DOHH2 (cell line): ENCODE measurements around the gene GABRB1.

Experiments
- H3F3A ChIP-seq: fragments of 200-600 bp; sonication (generic), shearing (Covaris generic); 2 replicates; pipeline ENCODE4 v1.6.0; 2016; ENCODE audit warnings: antibody characterized with exemption, mild to moderate bottlenecking; ENCODE audit not compliant: control insufficient read depth, insufficient read depth
- H3K27ac ChIP-seq: fragments of 200-600 bp; sonication (generic); 2 replicates; pipeline ENCODE4 v1.5.1; 2014; ENCODE audit warnings: low read depth, mild to moderate bottlenecking, low read length, moderate library complexity
- H3K27me3 ChIP-seq: fragments of 200-600 bp; sonication (generic); 2 replicates; pipeline ENCODE4 v1.6.1; 2014; ENCODE audit warnings: mild to moderate bottlenecking, low read length, mixed read lengths; ENCODE audit not compliant: control insufficient read depth
- H3K36me3 ChIP-seq: fragments of 200-600 bp; sonication (generic); 2 replicates; pipeline ENCODE4 v1.6.1; 2014; ENCODE audit warnings: mild to moderate bottlenecking, low read length, moderate library complexity, mixed read lengths; ENCODE audit not compliant: control insufficient read depth
- H3K4me1 ChIP-seq: fragments of 200-600 bp; sonication (generic); 2 replicates; pipeline ENCODE4 v1.6.1; 2014; ENCODE audit warnings: mild to moderate bottlenecking, low read length, mixed read lengths; ENCODE audit not compliant: control insufficient read depth
- H3K4me2 ChIP-seq: fragments of 200-600 bp; sonication (generic); 2 replicates; pipeline ENCODE4 v1.6.0; 2014; ENCODE audit warnings: mild to moderate bottlenecking, low read length, moderate library complexity
- H3K4me3 ChIP-seq: fragments of 200-600 bp; sonication (generic); 2 replicates; pipeline ENCODE4 v1.5.1; 2014; ENCODE audit warnings: mild to moderate bottlenecking, low read length, mixed read lengths
- H3K79me2 ChIP-seq: fragments of 200-600 bp; sonication (generic); 2 replicates; pipeline ENCODE4 v1.6.1; 2014; ENCODE audit warnings: mild to moderate bottlenecking, low read length, mixed read lengths; ENCODE audit not compliant: control insufficient read depth
- H3K9me2 ChIP-seq: fragments of 200-600 bp; sonication (generic); replicated peaks from 2 replicates; pipeline ENCODE4 v1.6.1; 2014; ENCODE audit warnings: mild to moderate bottlenecking, low read length, mixed read lengths; ENCODE audit not compliant: control insufficient read depth
- H3K9me3 ChIP-seq: fragments of 200-600 bp; sonication (generic); 2 replicates; pipeline ENCODE4 v1.6.1; 2014; ENCODE audit warnings: antibody characterized with exemption, low read length, mixed read lengths; ENCODE audit not compliant: control insufficient read depth, insufficient read depth
- H4K20me1 ChIP-seq: fragments of 200-600 bp; sonication (generic); 2 replicates; pipeline ENCODE4 v1.6.0; 2014; ENCODE audit warnings: low read depth, mild to moderate bottlenecking, antibody characterized with exemption, low read length, moderate library complexity; ENCODE audit not compliant: control insufficient read depth, insufficient read depth
- EZH2phosphoT487 ChIP-seq: fragments of 200-600 bp; sonication (generic); IDR thresholded peaks from 2 replicates; pipeline ENCODE4 v1.6.1; 2017; ENCODE audit warnings: borderline replicate concordance, mild to moderate bottlenecking, antibody characterized with exemption, low read length, moderate library complexity, mixed read lengths
- TF ChIP-seq, protein P1 (sequence below): fragments of 200-600 bp; sonication (generic); IDR thresholded peaks from one replicate; pipeline ENCODE4 v1.5.1; 2014; ENCODE audit warnings: antibody characterized with exemption, mild to moderate bottlenecking, low read depth, low read length; ENCODE audit not compliant: poor library complexity, severe bottlenecking

GABRB1 gene

DNA sequence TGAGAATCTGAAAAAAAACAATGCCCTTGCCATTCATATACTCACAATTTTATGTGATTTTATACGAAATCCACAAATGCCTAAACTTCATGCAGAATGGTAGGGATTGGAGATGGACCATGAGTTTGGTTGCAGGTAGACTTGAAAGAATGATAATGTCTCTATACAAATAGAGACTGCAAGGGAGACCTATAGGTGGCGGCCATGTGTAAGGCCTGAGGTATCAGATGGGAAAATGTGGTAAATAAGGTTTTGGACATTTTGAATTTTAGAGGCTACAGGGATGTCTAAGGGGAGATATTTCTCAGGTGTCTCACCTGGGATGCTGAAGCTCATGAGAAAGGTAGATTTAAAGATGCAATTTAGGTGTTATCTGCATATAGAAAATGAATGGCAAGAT is 78.0 kb downstream of the GABRB1 start:
- H3K9me3 ChIP-seq: no peaks in the 10 kb centered on the region
- no peaks in the 10 kb centered on the region for H3K79me2 ChIP-seq
- H4K20me1 ChIP-seq: no peaks in the 10 kb centered on the region
- no peaks in the 10 kb centered on the region for H3K9me2 ChIP-seq
- H3F3A ChIP-seq: no peaks in the 10 kb centered on the region
- H3K4me1 ChIP-seq: no peaks in the 10 kb centered on the region
- H3K27ac ChIP-seq: no peak overlapping the region
- no peak overlapping the region for H3K4me2 ChIP-seq
- H3K4me3 ChIP-seq: no peak overlapping the region
- no peaks in the 10 kb centered on the region for H3K36me3 ChIP-seq
- TF ChIP-seq, protein P1, sequence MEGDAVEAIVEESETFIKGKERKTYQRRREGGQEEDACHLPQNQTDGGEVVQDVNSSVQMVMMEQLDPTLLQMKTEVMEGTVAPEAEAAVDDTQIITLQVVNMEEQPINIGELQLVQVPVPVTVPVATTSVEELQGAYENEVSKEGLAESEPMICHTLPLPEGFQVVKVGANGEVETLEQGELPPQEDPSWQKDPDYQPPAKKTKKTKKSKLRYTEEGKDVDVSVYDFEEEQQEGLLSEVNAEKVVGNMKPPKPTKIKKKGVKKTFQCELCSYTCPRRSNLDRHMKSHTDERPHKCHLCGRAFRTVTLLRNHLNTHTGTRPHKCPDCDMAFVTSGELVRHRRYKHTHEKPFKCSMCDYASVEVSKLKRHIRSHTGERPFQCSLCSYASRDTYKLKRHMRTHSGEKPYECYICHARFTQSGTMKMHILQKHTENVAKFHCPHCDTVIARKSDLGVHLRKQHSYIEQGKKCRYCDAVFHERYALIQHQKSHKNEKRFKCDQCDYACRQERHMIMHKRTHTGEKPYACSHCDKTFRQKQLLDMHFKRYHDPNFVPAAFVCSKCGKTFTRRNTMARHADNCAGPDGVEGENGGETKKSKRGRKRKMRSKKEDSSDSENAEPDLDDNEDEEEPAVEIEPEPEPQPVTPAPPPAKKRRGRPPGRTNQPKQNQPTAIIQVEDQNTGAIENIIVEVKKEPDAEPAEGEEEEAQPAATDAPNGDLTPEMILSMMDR: no peak
- TF ChIP-seq EZH2phosphoT487: no peak
- H3K27me3 ChIP-seq: peaks cover 4% of the 10 kb centered on the region; the same call in 1 of the 2 replicates

DNA sequence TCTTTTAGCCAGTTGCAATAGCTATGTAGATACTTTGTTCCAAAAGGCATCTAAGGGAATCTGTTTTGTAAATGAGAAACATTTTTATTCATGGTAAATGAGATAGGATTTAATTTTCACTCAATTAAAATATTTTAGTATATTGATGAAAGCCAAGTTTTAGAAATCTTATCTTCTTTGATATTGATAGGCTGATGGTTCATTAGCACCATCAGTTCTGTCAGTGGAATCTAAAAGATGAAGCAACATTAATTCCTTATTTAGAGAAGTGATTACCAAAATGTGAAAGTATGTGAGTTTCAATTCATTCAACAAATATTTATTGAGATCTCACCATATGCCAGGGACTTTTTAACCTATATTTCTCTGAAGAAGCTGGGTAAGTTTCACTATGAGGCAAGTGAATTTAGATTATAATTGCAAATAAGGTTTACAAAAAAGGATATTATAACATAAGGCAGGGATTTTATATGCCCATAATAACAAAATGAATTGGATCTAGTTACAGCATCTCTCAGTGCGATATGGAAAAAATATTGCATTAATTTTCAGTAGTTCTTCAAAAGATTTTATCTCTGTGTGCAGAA is 79.3 kb downstream of the GABRB1 start:
- no peak overlapping the region for H3K27ac ChIP-seq
- H3K4me2 ChIP-seq: no peak overlapping the region
- H3K36me3 ChIP-seq: no peaks in the 10 kb centered on the region
- peaks cover 2% of the 10 kb centered on the region; the same call in 1 of the 2 replicates for H3K27me3 ChIP-seq
- H3K9me2 ChIP-seq: no peaks in the 10 kb centered on the region
- H3K4me1 ChIP-seq: no peaks in the 10 kb centered on the region
- no peaks in the 10 kb centered on the region for H3K79me2 ChIP-seq
- no peaks in the 10 kb centered on the region for H4K20me1 ChIP-seq
- no peak for TF ChIP-seq EZH2phosphoT487
- TF ChIP-seq, protein P1: no peak
- no peaks in the 10 kb centered on the region for H3K9me3 ChIP-seq
- H3K4me3 ChIP-seq: no peak overlapping the region
- H3F3A ChIP-seq: no peaks in the 10 kb centered on the region

DNA sequence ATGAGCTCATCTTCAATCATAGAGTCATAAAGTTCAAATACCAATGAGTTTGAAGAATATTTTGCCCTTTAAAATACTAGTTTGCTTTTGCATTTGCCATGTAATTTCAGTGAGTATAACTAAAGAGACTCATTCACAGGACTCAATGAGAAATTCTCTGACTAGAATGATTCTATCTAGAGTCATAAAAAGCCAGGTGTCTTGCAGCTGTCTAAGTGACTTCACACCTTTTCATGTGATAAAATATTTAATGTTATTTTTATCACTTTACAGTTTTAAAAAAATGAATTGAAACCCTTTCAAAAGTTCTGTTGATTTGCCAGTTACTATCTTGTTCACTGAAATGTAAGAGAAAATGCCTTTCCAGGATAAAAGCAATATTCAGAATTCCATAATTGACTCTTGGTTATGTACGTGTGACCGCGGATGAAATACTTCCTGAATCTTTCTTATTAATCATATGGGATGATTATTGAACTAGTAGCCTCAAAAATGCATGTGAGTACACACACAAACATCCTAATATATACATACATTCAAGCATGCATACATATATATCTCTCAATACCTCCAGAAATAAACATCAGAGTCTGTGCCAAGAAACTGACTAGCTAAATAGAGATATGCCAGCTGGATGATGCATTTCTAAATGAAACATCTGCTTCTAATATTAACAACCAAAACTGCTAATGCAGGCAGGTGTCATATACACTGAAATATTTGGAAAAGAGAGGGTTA is 87.0 kb downstream of the GABRB1 start:
- no peaks in the 10 kb centered on the region for H3F3A ChIP-seq
- TF ChIP-seq, protein P1: no peak
- no peak for TF ChIP-seq EZH2phosphoT487
- no peaks in the 10 kb centered on the region for H3K36me3 ChIP-seq
- no peaks in the 10 kb centered on the region for H3K4me1 ChIP-seq
- no peak overlapping the region for H3K4me3 ChIP-seq
- no peaks in the 10 kb centered on the region for H4K20me1 ChIP-seq
- H3K4me2 ChIP-seq: no peak overlapping the region
- H3K27ac ChIP-seq: no peak overlapping the region
- H3K79me2 ChIP-seq: no peaks in the 10 kb centered on the region
- no peaks in the 10 kb centered on the region; the same call in 1 of the 2 replicates for H3K27me3 ChIP-seq
- H3K9me3 ChIP-seq: no peaks in the 10 kb centered on the region
- H3K9me2 ChIP-seq: no peaks in the 10 kb centered on the region
